Activated naive CD8-positive, alpha-beta T cell treated with anti-CD3 and anti-CD28 coated beads, Interleukin-2, amount 10 ng/mL, durations not matched to agents 7 days and 5 days (primary cell): ENCODE measurements around the gene RASD2. TPM values are rescaled to one million over a fixed set of nuclear protein-coding genes. Genes with fewer than 3 reads are reported as not detected.

Source experiments
- ATAC-seq: fragments of 150-1000 bp; cut with Tn5 transposase; one replicate; pipeline ENCODE4 v1.10.0; 2021; ENCODE audit warnings: low read depth, moderate library complexity
- POLR2A ChIA-PET: fragments of 350-600 bp; sonication (Branson Sonifier 250); formaldehyde crosslinking; loops from one replicate; lab custom pipeline; 2021; ENCODE audit warnings: antibody characterized with exemption; lab: Charles Lee
- DNase-seq: peaks from one replicate; pipeline ENCODE4 v3.0.0; 2021
- H3K27ac Mint-ChIP-seq: one replicate; pipeline ENCODE4 v1.8.0; 2022; ENCODE audit warnings: mild to moderate bottlenecking, mixed read lengths
- H3K27me3 Mint-ChIP-seq: one replicate; pipeline ENCODE4 v1.8.0; 2022; ENCODE audit warnings: mild to moderate bottlenecking, moderate library complexity, mixed read lengths
- H3K36me3 Mint-ChIP-seq: one replicate; pipeline ENCODE4 v1.8.0; 2021; ENCODE audit warnings: mild to moderate bottlenecking, mixed read lengths
- H3K4me1 Mint-ChIP-seq: one replicate; pipeline ENCODE4 v1.8.0; 2021; ENCODE audit warnings: mixed read lengths
- H3K4me3 Mint-ChIP-seq: one replicate; pipeline ENCODE4 v1.8.0; 2022; ENCODE audit warnings: mild to moderate bottlenecking, moderate library complexity, mixed read lengths
- H3K9me3 Mint-ChIP-seq: one replicate; pipeline ENCODE4 v1.8.0; 2021; ENCODE audit warnings: mixed read lengths
- total RNA-seq, 2 experiments: library from RNA; stranded (reverse); gene quantifications; one replicate each; pipeline ENCODE4 v1.2.3, GENCODE V29; 2021

The RASD2 gene
- total RNA-seq, 2 experiments from 2014 or later = not detected

DNA sequence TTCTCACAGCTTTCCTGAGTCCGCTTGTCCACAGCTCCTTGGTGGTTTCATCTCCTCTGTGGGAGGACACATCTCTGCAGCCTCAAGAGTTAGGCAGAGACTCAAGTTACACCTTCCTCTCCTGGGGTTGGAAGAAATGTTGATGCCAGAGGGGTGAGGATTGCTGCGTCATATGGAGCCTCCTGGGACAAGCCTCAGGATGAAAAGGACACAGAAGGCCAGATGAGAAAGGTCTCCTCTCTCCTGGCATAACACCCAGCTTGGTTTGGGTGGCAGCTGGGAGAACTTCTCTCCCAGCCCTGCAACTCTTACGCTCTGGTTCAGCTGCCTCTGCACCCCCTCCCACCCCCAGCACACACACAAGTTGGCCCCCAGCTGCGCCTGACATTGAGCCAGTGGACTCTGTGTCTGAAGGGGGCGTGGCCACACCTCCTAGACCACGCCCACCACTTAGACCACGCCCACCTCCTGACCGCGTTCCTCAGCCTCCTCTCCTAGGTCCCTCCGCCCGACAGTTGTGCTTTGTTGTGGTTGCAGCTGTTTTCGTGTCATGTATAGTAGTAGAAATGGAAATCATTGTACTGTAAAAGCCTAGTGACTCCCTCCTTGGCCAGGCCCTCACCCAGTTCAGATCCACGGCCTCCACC lies 11.7 kb downstream of the RASD2 start:
- H3K27ac Mint-ChIP-seq = peak overlapping the region; percentile 41
- ATAC-seq (peak; percentile 97), DNase-seq (peak; percentile 87)
- peaks cover 12% of the 10 kb centered on the region for H3K4me1 Mint-ChIP-seq
- H3K4me3 Mint-ChIP-seq = peak overlapping the region; percentile 13
- peaks cover 8% of the 10 kb centered on the region for H3K27me3 Mint-ChIP-seq
- no peaks in the 10 kb centered on the region for H3K36me3 Mint-ChIP-seq
- no peaks in the 10 kb centered on the region for H3K9me3 Mint-ChIP-seq
- POLR2A ChIA-PET = no interaction called here

GRCh38 chr22:35552846-35553245 lies 12.2 kb downstream of the RASD2 start:
- Mint-ChIP-seq H3K27me3 (peaks cover 11% of the 10 kb centered on the region), H3K9me3 (no peaks in the 10 kb centered on the region), H3K4me3 (peak overlapping the region; percentile 13), H3K4me1 (peaks cover 13% of the 10 kb centered on the region), H3K27ac (peak overlapping the region; percentile 41), H3K36me3 (no peaks in the 10 kb centered on the region)
- no peak for ATAC-seq
- POLR2A ChIA-PET = no interaction called here
- DNase-seq = no peak

DNA sequence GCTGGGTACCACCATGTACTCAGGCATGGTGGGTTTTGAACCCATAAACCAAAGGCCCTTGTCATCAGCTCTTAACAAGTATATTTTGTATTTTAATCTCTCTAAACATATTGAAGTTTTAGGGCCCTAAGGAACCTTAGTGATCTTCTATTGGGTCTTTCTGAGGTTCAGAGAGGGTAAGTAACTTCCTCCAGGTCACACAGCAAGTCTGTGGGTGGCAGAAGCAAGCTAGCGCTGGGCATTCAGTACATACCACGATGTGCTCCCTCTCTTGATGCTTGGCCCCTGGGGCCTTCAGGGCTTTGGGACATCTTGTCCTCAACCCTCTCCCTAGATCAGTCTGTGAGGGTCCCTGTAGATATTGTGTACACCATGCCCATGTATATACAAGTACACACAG lies 12.7 kb downstream of the RASD2 start:
- Mint-ChIP-seq H3K27ac (no peak overlapping the region), H3K27me3 (peaks cover 16% of the 10 kb centered on the region)
- POLR2A ChIA-PET = no interaction called here

DNA sequence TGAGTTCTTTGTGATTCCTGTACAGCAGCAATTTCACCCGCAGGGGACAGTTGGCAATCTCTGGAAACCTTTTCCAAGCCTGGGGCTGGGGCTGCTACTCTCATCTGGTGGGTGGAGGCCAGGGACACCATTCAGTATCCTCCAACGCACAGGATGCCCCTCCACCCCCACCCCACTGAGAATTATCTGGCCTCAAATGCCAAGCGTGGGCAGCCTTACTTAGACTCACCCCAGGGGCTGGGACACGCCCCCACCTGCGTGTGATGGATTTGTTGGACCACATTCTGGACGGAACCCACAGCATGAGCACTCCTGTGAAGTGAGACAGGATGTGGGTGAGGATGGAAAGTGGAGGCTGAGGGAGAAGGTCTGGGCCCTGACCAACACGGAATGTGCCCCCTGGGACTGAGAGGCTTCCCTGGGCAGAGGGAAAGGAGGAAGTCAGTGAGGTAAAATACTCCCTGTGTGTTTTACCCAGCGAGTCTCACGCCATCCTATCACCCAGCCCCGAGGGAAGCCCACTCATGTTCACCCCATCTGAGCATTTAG lies 13.7 kb downstream of the RASD2 start:
- ATAC-seq (no peak), DNase-seq (no peak)
- H3K4me3 Mint-ChIP-seq = no peak overlapping the region
- peaks cover 11% of the 10 kb centered on the region for H3K27me3 Mint-ChIP-seq
- peaks cover 17% of the 10 kb centered on the region for H3K4me1 Mint-ChIP-seq
- no peak overlapping the region for H3K27ac Mint-ChIP-seq
- no peaks in the 10 kb centered on the region for H3K36me3 Mint-ChIP-seq
- no peaks in the 10 kb centered on the region for H3K9me3 Mint-ChIP-seq
- POLR2A ChIA-PET = no interaction called here

More for the DNA sequence above, 12.7 kb downstream of the RASD2 start:
- DNase-seq (no peak), ATAC-seq (no peak)
- H3K4me3 Mint-ChIP-seq = no peak overlapping the region
- H3K9me3 Mint-ChIP-seq = no peaks in the 10 kb centered on the region
- peaks cover 17% of the 10 kb centered on the region for H3K4me1 Mint-ChIP-seq
- no peaks in the 10 kb centered on the region for H3K36me3 Mint-ChIP-seq

DNA sequence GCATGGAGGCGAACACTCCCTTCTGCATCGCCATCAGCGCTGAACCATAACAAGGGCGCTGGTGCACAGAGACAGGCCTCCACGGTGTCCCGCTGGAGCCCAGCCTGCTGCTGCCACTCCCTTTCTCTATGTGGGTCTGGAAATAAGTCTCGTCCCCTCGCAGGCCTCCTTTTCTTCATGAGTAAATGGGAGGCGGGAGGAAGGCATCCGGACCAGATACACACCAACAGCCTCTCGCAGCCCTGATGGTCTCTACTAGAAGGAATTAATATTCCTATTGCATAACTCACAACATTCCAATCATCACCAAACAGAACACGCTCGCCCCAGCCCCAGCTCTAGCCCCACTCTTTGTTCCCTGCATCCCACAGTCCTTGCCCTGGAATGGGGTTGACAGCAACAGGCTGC lies 14.9 kb downstream of the RASD2 start:
- Mint-ChIP-seq H3K36me3 (no peaks in the 10 kb centered on the region), H3K27ac (no peak overlapping the region), H3K4me3 (no peak overlapping the region), H3K4me1 (peaks cover 17% of the 10 kb centered on the region), H3K27me3 (peaks cover 11% of the 10 kb centered on the region), H3K9me3 (no peaks in the 10 kb centered on the region)
- no peak for DNase-seq
- no peak for ATAC-seq
- POLR2A ChIA-PET = no interaction called here

- H3K4me3 Mint-ChIP-seq = no peak overlapping the region
- DNase-seq (no peak), ATAC-seq (no peak)
- H3K27me3 Mint-ChIP-seq = peaks cover 16% of the 10 kb centered on the region
- H3K9me3 Mint-ChIP-seq = no peaks in the 10 kb centered on the region
- peaks cover 17% of the 10 kb centered on the region for H3K4me1 Mint-ChIP-seq
- POLR2A ChIA-PET = no interaction called here
- H3K36me3 Mint-ChIP-seq = no peaks in the 10 kb centered on the region
- no peak overlapping the region for H3K27ac Mint-ChIP-seq
Observed at GRCh38 chr22:35555946-35556547, 15.4 kb downstream of the RASD2 start.

GRCh38 chr22:35556666-35557065 lies 16.0 kb downstream of the RASD2 start:
- DNase-seq = no peak
- H3K27ac Mint-ChIP-seq = no peak overlapping the region
- no peak overlapping the region for H3K4me3 Mint-ChIP-seq
- peaks cover 23% of the 10 kb centered on the region for H3K27me3 Mint-ChIP-seq
- H3K4me1 Mint-ChIP-seq = peaks cover 17% of the 10 kb centered on the region
- no peaks in the 10 kb centered on the region for H3K9me3 Mint-ChIP-seq
- POLR2A ChIA-PET = no interaction called here
- H3K36me3 Mint-ChIP-seq = no peaks in the 10 kb centered on the region
- ATAC-seq = no peak

DNA sequence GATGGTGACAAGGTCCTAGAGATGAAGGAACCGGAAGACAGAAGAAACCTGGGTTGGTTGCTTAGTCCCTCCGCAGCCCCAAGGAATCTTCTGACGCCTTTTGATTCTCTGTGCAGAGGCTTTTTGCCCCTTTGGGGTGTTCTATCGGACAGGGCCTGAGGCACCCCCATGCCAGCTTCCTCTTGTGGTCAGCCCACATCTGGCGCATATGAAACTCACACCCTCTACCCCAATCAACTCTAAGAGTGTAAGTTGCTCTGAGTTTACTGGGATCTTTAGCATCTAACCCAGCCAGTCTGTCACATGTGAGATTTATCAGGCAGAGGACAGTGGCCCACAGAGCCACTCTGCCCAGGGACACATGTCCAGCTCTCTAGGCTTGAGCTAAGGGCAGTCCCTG lies 17.4 kb downstream of the RASD2 start:
- no peak overlapping the region for H3K4me3 Mint-ChIP-seq
- no peak for ATAC-seq
- no peaks in the 10 kb centered on the region for H3K36me3 Mint-ChIP-seq
- H3K9me3 Mint-ChIP-seq = no peaks in the 10 kb centered on the region
- POLR2A ChIA-PET = no interaction called here
- H3K4me1 Mint-ChIP-seq = peaks cover 12% of the 10 kb centered on the region
- no peak overlapping the region for H3K27ac Mint-ChIP-seq
- DNase-seq = no peak
- peaks cover 23% of the 10 kb centered on the region for H3K27me3 Mint-ChIP-seq

GRCh38 chr22:35558719-35559118 lies 18.1 kb downstream of the RASD2 start:
- no peak for DNase-seq
- H3K4me3 Mint-ChIP-seq = no peak overlapping the region
- ATAC-seq = no peak
- POLR2A ChIA-PET = no interaction called here
- H3K9me3 Mint-ChIP-seq = no peaks in the 10 kb centered on the region
- H3K4me1 Mint-ChIP-seq = peaks cover 10% of the 10 kb centered on the region
- H3K27me3 Mint-ChIP-seq = peaks cover 23% of the 10 kb centered on the region
- H3K27ac Mint-ChIP-seq = no peak overlapping the region
- H3K36me3 Mint-ChIP-seq = no peaks in the 10 kb centered on the region

DNA sequence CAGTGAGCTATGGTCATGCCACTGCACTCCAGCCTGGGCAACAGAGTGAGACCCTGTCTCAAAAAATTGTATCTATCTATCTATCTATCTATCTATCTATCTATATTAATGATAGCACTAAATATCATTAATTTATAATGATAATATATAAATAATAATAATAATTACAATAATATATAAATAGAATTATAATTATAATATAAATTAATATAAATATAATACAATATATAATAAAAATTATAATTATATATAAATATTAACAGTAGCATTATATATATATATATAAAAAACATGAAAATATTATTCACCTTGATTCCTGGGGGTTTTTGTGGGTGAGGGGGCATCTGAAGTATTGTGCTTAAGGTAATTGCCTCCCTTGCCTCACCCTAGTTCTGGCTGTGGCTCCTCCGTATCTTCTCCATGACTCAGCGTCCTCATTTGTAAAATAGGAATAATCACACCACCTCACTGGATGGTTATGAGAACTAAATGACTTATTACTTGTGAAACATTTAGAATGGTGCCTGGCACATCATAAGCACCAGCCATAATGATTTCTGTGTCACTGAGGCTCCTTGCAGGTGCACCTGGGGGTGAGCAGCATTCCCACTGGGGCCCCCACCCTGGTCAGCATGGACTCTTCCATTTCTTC lies 18.8 kb downstream of the RASD2 start:
- Mint-ChIP-seq H3K9me3 (no peaks in the 10 kb centered on the region), H3K4me1 (peaks cover 9% of the 10 kb centered on the region), H3K4me3 (no peak overlapping the region), H3K36me3 (no peaks in the 10 kb centered on the region), H3K27ac (no peak overlapping the region), H3K27me3 (peaks cover 23% of the 10 kb centered on the region)
- ATAC-seq (no peak), DNase-seq (no peak)
- POLR2A ChIA-PET = no interaction called here

- POLR2A ChIA-PET = no interaction called here
- no peaks in the 10 kb centered on the region for H3K9me3 Mint-ChIP-seq
- no peaks in the 10 kb centered on the region for H3K36me3 Mint-ChIP-seq
- H3K4me3 Mint-ChIP-seq = no peak overlapping the region
- ATAC-seq (no peak), DNase-seq (no peak)
- H3K4me1 Mint-ChIP-seq = peaks cover 9% of the 10 kb centered on the region
- no peak overlapping the region for H3K27ac Mint-ChIP-seq
- H3K27me3 Mint-ChIP-seq = peaks cover 23% of the 10 kb centered on the region
Observed at GRCh38 chr22:35560366-35560765, 19.7 kb downstream of the RASD2 start.

DNA sequence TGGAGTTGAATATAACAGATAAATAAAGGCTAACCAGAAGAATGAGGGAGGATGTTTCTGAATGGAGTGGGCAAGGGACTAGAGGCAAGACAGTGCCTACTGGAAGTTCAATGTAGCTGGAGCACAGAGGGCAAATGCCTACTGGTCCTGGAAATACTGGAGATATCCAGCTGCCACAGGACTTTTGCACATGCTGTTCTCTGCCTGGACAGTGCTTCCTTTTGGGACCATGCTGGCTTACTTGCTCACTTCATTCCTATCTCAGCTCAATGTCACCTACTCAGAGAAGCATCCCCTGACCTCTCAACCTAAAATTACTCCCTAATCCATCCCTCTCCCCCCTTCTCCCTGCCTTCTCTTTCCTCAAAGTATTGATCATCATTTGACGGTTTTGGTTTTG lies 20.2 kb downstream of the RASD2 start:
- Mint-ChIP-seq H3K9me3 (no peaks in the 10 kb centered on the region), H3K27ac (no peak overlapping the region), H3K27me3 (peaks cover 23% of the 10 kb centered on the region), H3K4me1 (peaks cover 9% of the 10 kb centered on the region), H3K4me3 (no peak overlapping the region), H3K36me3 (no peaks in the 10 kb centered on the region)
- ATAC-seq = no peak
- DNase-seq = no peak
- POLR2A ChIA-PET = no interaction called here

DNA sequence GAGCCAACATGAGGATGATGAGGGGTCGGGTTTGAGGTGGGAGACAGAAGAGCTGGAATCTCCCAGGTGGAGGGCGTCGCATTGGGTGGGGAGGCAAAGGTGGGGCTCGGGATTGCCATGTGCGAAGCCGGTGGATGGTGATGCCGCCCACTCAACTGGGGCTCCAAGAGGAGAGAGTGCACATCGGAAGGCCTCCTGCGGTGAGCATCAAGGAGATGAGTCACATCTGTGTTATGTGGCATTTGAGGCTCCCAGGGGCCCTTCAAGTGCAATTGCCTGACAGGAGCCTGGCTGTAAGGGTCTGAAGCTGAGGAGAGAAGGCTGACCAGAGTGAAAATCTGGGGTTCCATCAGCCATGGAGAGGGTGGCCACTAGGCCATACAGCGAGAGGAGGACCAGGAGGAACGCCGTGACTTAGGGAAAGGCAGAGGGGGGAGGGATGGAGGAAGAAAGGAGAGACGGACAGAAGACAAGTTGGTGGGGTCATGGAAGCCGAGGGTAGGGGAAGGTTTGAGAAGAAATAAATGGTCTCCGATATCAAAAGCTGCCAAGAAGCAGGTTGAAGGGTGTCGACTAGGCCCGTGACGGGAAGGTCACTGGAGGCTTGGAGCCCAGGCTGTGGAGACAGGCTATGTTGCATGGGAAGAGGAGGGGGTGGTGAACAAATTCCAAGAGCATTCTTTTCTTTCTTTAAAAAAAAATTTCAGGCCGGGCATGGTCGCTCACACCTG lies 21.3 kb downstream of the RASD2 start:
- H3K9me3 Mint-ChIP-seq = no peaks in the 10 kb centered on the region
- POLR2A ChIA-PET = no interaction called here
- H3K27me3 Mint-ChIP-seq = peaks cover 22% of the 10 kb centered on the region
- DNase-seq (no peak), ATAC-seq (no peak)
- no peak overlapping the region for H3K27ac Mint-ChIP-seq
- H3K4me1 Mint-ChIP-seq = peaks cover 9% of the 10 kb centered on the region
- H3K4me3 Mint-ChIP-seq = no peak overlapping the region
- no peaks in the 10 kb centered on the region for H3K36me3 Mint-ChIP-seq
